K562 (cell line): ENCODE measurements around the gene ATP5F1D. TPM values are rescaled to one million over a fixed set of nuclear protein-coding genes. Genes with fewer than 3 reads are reported as not detected.

ENCODE experiments used
- E4F1 ChIP-seq: fragments of 250-450 bp; sonication (Bioruptor Pico); IDR thresholded peaks from 2 replicates; pipeline ENCODE4 v1.5.0; 2021; ENCODE audit warnings: mild to moderate bottlenecking, borderline replicate concordance
- ETV1 ChIP-seq: fragments of 450-650 bp; conservative IDR thresholded peaks from 2 replicates; pipeline ENCODE4 v1.6.1; 2016; ENCODE audit warnings: missing genetic modification characterization, control low read depth, low read depth, missing compliant biosample characterization
- FOXP4 ChIP-seq: sonication (generic); formaldehyde crosslinking; IDR thresholded peaks from 2 replicates; pipeline ENCODE4 v1.8.0; 2022; ENCODE audit warnings: mild to moderate bottlenecking, missing genetic modification reagents, borderline replicate concordance
- MAZ ChIP-seq, 2 experiments: fragments of 450-650 bp in 1 of 2; sonication (generic) in 1 of 2; formaldehyde crosslinking; IDR thresholded peaks in 1 of 2; conservative IDR thresholded peaks in 1 of 2; 2 replicates each; pipeline versions ENCODE4 v1.4.0 to v1.5.0; 2020; ENCODE audit warnings: mild to moderate bottlenecking in 1 of 2, missing genetic modification reagents in 1 of 2
- MED1 ChIP-seq: sonication (generic); formaldehyde crosslinking; IDR thresholded peaks from 2 replicates; pipeline ENCODE4 v1.8.1; 2023; ENCODE audit warnings: missing genetic modification reagents, borderline replicate concordance
- NONO ChIP-seq, 2 experiments: fragments of 200-400 bp in 1 of 2; fragments of 450-650 bp in 1 of 2; formaldehyde crosslinking in 1 of 2; IDR thresholded peaks; 2 replicates each; pipeline ENCODE4 v1.6.1; 2017; ENCODE audit warnings: low read depth in 2 of 2, mild to moderate bottlenecking in 2 of 2, moderate library complexity in 2 of 2, low read length in 1 of 2
- NR4A1 ChIP-seq, 2 experiments: fragments of 250-450 bp in 1 of 2; fragments of 450-650 bp in 1 of 2; sonication (Bioruptor Pico) in 1 of 2; IDR thresholded peaks; 2 replicates each; pipeline versions ENCODE4 v1.4.0 to v1.6.1; 2016 to 2020; ENCODE audit warnings: mild to moderate bottlenecking in 2 of 2, missing compliant biosample characterization in 1 of 2, missing genetic modification characterization in 1 of 2, moderate library complexity in 1 of 2
- PBX2 ChIP-seq, 2 experiments: IDR thresholded peaks in 1 of 2; conservative IDR thresholded peaks in 1 of 2; 2 replicates each; pipeline ENCODE4 v1.6.1; 2016; ENCODE audit warnings: low read depth in 2 of 2, mild to moderate bottlenecking in 1 of 2, missing compliant biosample characterization in 1 of 2, missing genetic modification characterization in 1 of 2, moderate library complexity in 1 of 2
- POLR2AphosphoS5 ChIP-seq: IDR thresholded peaks from 2 replicates; pipeline ENCODE4 v1.6.1; 2011; ENCODE audit warnings: mild to moderate bottlenecking, low read depth, low read length, moderate library complexity; ENCODE audit not compliant: control insufficient read depth, insufficient read depth
- RBFOX2 ChIP-seq: fragments of 200-400 bp; formaldehyde crosslinking; IDR thresholded peaks from 2 replicates; pipeline ENCODE4 v1.6.1; 2017; ENCODE audit warnings: low read depth, mild to moderate bottlenecking, low read length, moderate library complexity
- RNF2 ChIP-seq: sonication (generic); IDR thresholded peaks from 2 replicates; pipeline ENCODE4 v1.6.1; 2016
- SIN3A ChIP-seq, 2 experiments: fragments of 150-350 bp in 1 of 2; IDR thresholded peaks; 2 replicates each; pipeline ENCODE4 v1.6.1; 2011 to 2016; ENCODE audit warnings: borderline replicate concordance in 2 of 2, low read depth in 2 of 2, low read length in 2 of 2, mild to moderate bottlenecking in 2 of 2, moderate library complexity in 2 of 2; ENCODE audit not compliant: control insufficient read depth in 1 of 2
- SUPT5H ChIP-seq: fragments of 450-650 bp; IDR thresholded peaks from 2 replicates; pipeline ENCODE4 v1.6.1; 2016
- TAF7 ChIP-seq: fragments of 450-650 bp; IDR thresholded peaks from 2 replicates; pipeline ENCODE4 v1.6.1; 2016; ENCODE audit warnings: missing genetic modification characterization, missing compliant biosample characterization
- TGIF2 ChIP-seq: sonication (generic); formaldehyde crosslinking; IDR thresholded peaks from 2 replicates; pipeline ENCODE4 v1.8.1; 2022; ENCODE audit warnings: mild to moderate bottlenecking, missing genetic modification reagents, moderate library complexity
- ZBTB1 ChIP-seq: sonication (generic); formaldehyde crosslinking; IDR thresholded peaks from 2 replicates; pipeline ENCODE4 v1.8.1; 2023; ENCODE audit warnings: missing genetic modification reagents, low read depth, mild to moderate bottlenecking, borderline replicate concordance
- ZBTB17 ChIP-seq: fragments of 450-650 bp; formaldehyde crosslinking; IDR thresholded peaks from 2 replicates; pipeline ENCODE4 v1.4.0; 2020; ENCODE audit warnings: mild to moderate bottlenecking
- ZNF324 ChIP-seq: fragments of 250-450 bp; sonication (Bioruptor Pico); IDR thresholded peaks from 2 replicates; pipeline ENCODE4 v1.4.0; 2020; ENCODE audit warnings: mild to moderate bottlenecking
- ZNF41 ChIP-seq: fragments of 250-450 bp; sonication (Bioruptor Pico); conservative IDR thresholded peaks from 2 replicates; pipeline ENCODE4 v1.4.0; 2020; ENCODE audit warnings: mild to moderate bottlenecking
- polyA plus RNA-seq, 8 experiments: library from polyadenylated mRNA; depleted of rRNA in 4 of 8; stranded (reverse) in 5 of 8; unstranded in 3 of 8; fragments of >200 nt; fragmentation: Nextera tagmentation in 2 of 8; fragmentation: Illumina TruSeq in 1 of 8; extraction: Ambion mirVana in 2 of 8; extraction: Trizol in 1 of 8; gene quantifications; 2 replicates each; pipeline versions ENCODE4 v1.2.1 to v1.2.3, GENCODE V29; 2011 to 2014; ENCODE audit warnings: inconsistent platforms in 1 of 8, missing spikeins in 1 of 8
- total RNA-seq, 7 experiments: library from RNA; depleted of rRNA in 6 of 7; stranded (reverse); fragments of >200 nt in 6 of 7; fragmentation: Illumina TruSeq in 2 of 7; extraction: Trizol in 2 of 7; gene quantifications; 2 replicates each; pipeline versions ENCODE4 v1.2.1 to v1.2.3, GENCODE V29; 2011 to 2021; ENCODE audit warnings: low replicate concordance in 1 of 7

The ATP5F1D gene
- total and polyA plus RNA-seq, 9 of the 15 experiments (the other 6 are each of a cell fraction or from before 2014, with no cell fraction given), result 3.9 to 409 (median 36.8) TPM

- TF ChIP-seq E4F1 (CRISPR knock-in tag) (0 out of 2 replicates have a peak, but pooled peaks have one; percentile 37), ZBTB1 (no peak), RNF2 (no peak), RBFOX2 (peak; percentile 80), ZBTB17 (CRISPR knock-in tag) (peak; percentile 84), PBX2 (CRISPR knock-in tag; IDR thresholded peaks at IDR 0.05; ENCODE audit: low read depth) (no peak), PBX2 (tag; conservative IDR thresholded peaks at IDR 0.05; ENCODE audit: low read depth) (no peak), POLR2AphosphoS5 (peak; percentile 86), TGIF2 (CRISPR knock-in tag) (no peak), MAZ (CRISPR knock-in tag; conservative IDR thresholded peaks at IDR 0.05 in 1 of 2, IDR thresholded peaks at IDR 0.05 in 1 of 2) (peak; percentile 22 to 88; a peak in 3 of 4 replicates), NR4A1 (CRISPR knock-in tag; IDR thresholded peaks at IDR 0.05) (no peak), NR4A1 (tag; IDR thresholded peaks at IDR 0.05) (no peak), NONO (IDR thresholded peaks at IDR 0.05; ENCODE audit: low read depth in 2 of 2, low read length in 1 of 2) (0 out of 4 replicates have a peak, but pooled peaks of 1 of the 2 experiments have one; percentile 54), ETV1 (tag) (peak; percentile 89), ZNF41 (no peak), SIN3A (IDR thresholded peaks at IDR 0.05; ENCODE audit: borderline replicate concordance in 2 of 2, control insufficient read depth in 1 of 2, low read depth in 2 of 2, low read length in 2 of 2) (peak; percentile 11 to 34; a peak in 1 of 4 replicates), SUPT5H (peak; percentile 91), TAF7 (tag) (no peak), ZNF324 (CRISPR knock-in tag) (no peak), MED1 (CRISPR knock-in tag) (no peak), FOXP4 (CRISPR knock-in tag) (no peak)
Observed at GRCh38 chr19:1259206-1259875, 17.8 kb downstream of the ATP5F1D start (continued).
